NCI-H187 (cell line): Measurements from ENCODE around the gene CEBPA.
"Not testable (repeated sequence)": the region's sequence is repeated elsewhere in the genome, so short reads cannot be mapped to it uniquely, and the experiment has no call there.

Experiments
- DNase-seq, 2 experiments: peaks; one replicate each; lab custom pipeline; 2025; lab: John Stamatoyannopoulos, UW

The CEBPA gene

DNA sequence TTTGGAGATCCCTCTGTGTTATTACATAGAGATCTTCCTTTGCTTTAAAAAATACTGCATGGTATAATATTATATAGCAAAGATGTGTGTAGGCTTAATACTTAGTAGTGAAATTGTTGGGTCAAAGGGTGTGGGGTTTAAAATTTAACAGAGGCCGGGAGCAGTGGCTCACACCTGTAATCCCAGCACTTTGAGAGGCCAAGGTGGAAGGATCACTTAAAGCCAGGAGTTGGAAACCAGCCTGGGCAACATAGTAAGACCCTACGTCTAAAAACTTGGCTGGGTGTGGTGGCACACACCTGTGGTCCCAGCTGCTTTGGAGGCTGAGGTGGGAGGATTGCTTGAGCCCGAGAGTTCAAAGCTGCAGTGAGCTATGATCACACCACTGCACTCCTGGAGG, 22.3 kb upstream of the CEBPA start:
- DNase-seq, result no peak

GRCh38 chr19:33323093-33323820, 20.9 kb upstream of the CEBPA start:
- no peak for DNase-seq

GRCh38 chr19:33320636-33321035, 18.3 kb upstream of the CEBPA start:
- DNase-seq, result no peak

- DNase-seq, result not testable (repeated sequence)
These were observed 15.7 kb upstream of the CEBPA start for GRCh38 chr19:33317991-33318390.

GRCh38 chr19:33317517-33317916, 15.2 kb upstream of the CEBPA start:
- DNase-seq, result no peak

GRCh38 chr19:33316541-33317264, 14.4 kb upstream of the CEBPA start:
- DNase-seq, result no peak

- not testable (repeated sequence) for DNase-seq
These were observed 10.5 kb upstream of the CEBPA start for GRCh38 chr19:33312808-33313207.

DNA sequence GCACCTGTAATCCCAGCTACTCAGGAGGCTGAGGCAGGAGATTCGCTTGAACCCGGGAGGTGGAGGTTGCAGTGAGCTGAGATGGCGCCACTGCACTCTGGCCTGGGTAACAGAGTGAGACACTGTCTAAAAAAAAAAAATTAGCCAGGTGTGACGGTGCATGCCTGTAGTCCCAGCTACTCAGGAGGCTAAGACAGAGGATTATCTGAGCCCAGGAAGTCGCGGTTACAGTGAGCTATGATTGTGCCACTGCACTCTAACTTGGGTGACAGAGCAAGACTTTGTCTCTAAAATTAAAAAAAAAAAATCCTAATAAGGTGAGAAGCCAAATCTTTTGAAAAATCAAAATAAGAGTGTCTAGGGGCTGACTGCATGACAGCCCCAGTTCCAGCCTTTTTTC, 9.7 kb upstream of the CEBPA start:
- DNase-seq, result no peak

DNA sequence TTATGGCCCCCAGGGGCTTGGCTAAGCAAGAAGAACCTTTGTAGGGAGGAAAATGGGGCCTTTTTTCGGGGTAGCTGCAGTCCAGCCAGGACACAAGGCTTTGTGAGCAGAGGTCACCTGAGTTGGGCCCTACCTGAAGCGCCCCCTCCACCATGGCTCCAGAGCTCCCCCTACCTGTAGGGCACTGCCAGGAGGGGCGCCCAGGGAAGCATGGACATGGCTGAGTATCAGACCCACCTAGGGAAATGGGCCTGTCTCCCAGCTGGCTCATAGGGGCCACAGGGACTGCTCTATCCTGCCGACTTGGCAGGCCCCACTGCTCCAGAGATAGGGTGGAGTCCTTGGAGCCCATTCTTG, 9.0 kb upstream of the CEBPA start:
- DNase-seq, result no peak

DNA sequence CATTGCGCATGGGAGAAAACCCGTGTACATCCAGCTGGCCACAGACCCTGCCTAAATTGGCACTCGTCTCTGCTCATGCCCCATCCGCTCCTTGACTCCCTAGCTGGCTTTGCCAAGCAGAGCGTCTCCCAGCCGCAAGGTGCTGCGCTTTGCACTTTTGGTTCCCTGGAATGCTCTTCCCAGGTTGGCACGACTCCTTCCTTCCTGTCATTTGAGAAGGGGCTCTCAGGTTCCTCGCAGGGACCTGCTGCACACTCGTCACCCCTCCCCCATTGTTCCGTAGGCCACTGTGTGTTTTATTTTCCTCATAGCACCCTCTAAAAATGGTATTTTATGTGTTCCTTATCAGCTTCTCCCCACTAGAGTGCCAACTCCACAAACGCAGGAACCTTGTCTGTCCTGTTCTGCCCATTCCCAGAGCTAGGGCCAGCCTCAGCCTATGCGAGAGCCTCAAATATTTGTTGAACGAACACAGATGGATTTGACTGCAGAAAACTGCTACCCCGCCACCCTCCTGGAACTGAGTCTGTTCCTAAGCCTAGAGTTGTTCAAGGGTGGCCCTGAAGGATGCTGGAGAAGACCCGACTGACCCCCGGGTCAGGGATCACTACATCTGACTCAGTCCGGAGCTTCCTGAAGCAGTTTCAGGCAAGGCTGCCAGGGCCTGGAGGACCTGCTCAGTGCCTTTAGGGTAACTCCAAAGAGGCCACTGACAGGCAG, 8.4 kb upstream of the CEBPA start:
- no peak for DNase-seq

GRCh38 chr19:33309826-33310225, 7.5 kb upstream of the CEBPA start:
- no peak for DNase-seq

DNA sequence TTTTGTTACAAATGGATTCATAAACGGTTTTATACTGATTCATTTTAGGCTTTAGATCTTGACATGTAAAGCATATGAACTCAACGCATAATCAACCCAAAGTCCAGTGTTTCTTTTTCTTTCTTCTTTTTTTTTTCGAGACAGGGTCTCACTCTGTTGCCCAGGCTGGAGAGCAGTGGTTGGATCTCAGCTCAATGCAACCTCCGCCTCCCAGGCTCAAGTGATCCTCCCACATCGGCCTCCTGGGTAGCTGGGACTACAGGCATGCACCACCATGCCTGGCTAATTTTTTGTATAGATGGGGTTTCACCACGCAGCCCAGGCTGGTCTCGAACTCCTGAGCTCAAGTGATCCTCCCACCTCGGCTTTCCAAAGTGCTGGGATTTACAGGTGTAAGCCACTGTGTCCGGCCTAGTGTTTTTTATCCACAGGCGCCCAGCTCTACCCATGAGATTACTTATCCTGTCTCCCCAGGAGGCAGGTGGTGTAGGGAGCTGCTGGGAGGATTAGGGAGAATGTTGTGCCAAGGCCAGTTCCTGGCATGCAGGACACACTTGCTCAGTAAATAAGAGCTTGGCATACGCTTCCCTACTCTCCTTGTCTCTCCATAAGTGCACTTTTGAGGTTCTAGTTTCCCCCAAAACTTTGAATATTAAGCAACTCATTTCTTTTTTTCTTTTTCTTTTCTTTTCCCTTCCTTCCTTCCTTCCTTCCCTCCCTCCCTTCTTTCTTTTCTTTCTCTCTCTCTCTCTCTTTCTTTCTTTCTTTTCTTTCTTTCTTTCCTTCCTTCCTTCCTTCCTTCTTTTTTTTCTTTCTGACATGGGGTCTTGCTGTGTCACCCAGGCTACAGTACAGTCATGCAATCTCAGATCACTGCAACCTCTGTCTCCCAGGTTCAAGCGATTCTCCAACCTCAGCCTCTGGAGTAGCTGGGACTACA, 4.8 kb upstream of the CEBPA start:
- DNase-seq, result no peak

- no peak for DNase-seq
These were observed 3.9 kb upstream of the CEBPA start for GRCh38 chr19:33306191-33306590.

- DNase-seq, result no peak
These were observed 2.7 kb upstream of the CEBPA start for GRCh38 chr19:33304760-33305647.

- no peak for DNase-seq
These were observed 2.0 kb upstream of the CEBPA start for GRCh38 chr19:33304371-33304759.

DNA sequence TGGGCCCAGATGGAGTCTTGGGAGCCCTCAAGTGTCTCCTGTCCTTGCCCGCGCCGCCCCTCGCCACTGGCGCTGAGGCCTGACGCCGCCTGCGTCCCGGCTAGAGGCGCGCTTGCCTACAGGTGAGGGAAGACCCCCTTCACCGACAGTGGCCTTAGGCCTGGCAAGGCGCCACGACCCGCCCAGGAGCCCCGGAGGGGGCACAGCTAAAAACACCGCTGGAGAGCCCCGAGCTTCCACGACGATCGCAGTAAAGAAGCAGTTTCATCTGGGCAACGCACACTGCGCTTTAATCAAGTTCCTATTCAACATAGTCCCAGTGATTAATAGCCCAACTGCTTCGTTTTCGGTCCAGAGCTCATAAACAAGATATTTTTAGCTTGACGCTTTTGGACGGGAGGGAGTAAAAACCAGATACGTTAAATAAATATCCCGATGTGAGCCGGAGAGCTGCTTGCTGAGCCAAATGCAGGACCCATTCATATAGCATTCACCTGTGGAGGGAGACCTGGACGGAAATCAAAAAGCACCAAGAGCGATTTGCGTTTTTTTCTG, 1.5 kb upstream of the CEBPA start:
- no peak for DNase-seq

GRCh38 chr19:33302974-33303790, 848 bp upstream of the CEBPA start:
- DNase-seq, result no peak

DNA sequence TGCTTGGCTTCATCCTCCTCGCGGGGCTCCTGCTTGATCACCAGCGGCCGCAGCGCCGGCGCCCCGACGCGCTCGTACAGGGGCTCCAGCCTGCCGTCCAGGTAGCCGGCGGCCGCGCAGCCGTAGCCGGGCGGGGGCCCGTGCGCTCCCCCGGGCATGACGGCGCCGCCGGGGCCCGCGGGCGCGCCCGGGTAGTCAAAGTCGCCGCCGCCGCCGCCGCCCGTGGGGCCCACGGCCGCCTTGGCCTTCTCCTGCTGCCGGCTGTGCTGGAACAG, 497 bp downstream of the CEBPA start:
- no peak for DNase-seq

- no peak for DNase-seq
These were observed 1.0 kb downstream of the CEBPA start for GRCh38 chr19:33301144-33301899.

DNA sequence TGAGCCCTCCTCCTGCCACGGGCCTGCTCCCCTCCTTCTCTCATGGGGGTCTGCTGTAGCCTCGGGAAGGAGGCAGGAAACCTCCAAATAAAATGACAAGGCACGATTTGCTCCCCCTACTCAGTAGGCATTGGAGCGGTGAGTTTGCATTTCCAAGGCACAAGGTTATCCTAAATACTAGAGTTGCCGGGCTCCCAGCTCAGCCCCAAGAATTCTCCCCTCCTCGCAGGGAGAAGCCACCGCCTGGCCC, 1.5 kb downstream of the CEBPA start:
- no peak for DNase-seq
